C4-2B (cell line): ENCODE data around the gene RIMS1.

Experiments used
- ZFX ChIP-seq: fragments of 450-650 bp; IDR thresholded peaks from 2 replicates; pipeline ENCODE4 v1.6.1; 2017
- TF ChIP-seq, protein P1 (sequence below): fragments of 450-650 bp; conservative IDR thresholded peaks from 2 replicates; pipeline ENCODE4 v1.5.1; 2017; ENCODE audit warnings: mild to moderate bottlenecking

DNA sequence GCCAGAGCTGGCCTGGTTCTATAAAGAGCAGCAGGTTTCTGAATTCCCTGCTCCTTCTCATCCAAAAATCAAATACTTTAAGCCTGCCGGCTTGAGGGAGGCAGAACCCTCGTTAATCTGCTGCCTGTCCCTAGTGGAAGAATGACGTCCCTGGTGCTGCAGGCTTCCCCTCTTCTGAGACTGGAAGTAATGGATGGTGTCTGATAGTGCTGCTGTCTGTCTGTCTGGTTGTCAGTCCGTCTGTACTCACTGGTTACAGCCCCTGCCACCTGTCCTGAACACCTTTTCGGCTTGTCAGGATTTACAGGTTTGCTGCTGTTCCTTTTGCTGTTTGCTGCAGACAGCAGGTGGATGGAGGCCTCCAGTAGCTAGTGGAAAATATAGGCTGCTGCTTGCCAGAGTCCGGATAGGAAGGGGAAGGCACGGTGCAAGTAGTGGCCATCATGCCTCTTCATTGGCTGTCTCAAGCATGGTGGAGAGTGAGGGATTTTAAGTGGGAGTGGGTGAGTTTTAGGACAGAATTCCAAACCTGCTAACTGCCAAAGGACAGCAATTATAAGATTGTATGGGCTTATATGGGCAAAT is 2.5 kb downstream of the RIMS1 start:
- TF ChIP-seq, protein P1, sequence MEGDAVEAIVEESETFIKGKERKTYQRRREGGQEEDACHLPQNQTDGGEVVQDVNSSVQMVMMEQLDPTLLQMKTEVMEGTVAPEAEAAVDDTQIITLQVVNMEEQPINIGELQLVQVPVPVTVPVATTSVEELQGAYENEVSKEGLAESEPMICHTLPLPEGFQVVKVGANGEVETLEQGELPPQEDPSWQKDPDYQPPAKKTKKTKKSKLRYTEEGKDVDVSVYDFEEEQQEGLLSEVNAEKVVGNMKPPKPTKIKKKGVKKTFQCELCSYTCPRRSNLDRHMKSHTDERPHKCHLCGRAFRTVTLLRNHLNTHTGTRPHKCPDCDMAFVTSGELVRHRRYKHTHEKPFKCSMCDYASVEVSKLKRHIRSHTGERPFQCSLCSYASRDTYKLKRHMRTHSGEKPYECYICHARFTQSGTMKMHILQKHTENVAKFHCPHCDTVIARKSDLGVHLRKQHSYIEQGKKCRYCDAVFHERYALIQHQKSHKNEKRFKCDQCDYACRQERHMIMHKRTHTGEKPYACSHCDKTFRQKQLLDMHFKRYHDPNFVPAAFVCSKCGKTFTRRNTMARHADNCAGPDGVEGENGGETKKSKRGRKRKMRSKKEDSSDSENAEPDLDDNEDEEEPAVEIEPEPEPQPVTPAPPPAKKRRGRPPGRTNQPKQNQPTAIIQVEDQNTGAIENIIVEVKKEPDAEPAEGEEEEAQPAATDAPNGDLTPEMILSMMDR = no peak
- TF ChIP-seq ZFX = no peak
